ENCODE data around the gene OVCA2. TPM values are rescaled to one million over a fixed set of nuclear protein-coding genes. Genes with fewer than 3 reads are reported as not detected.
A peak's percentile ranks its signal among the peaks of the same experiment; 100 is the strongest.

The OVCA2 gene
- total RNA-seq, 1 experiment from 2014 or later = 50.2 TPM

DNA sequence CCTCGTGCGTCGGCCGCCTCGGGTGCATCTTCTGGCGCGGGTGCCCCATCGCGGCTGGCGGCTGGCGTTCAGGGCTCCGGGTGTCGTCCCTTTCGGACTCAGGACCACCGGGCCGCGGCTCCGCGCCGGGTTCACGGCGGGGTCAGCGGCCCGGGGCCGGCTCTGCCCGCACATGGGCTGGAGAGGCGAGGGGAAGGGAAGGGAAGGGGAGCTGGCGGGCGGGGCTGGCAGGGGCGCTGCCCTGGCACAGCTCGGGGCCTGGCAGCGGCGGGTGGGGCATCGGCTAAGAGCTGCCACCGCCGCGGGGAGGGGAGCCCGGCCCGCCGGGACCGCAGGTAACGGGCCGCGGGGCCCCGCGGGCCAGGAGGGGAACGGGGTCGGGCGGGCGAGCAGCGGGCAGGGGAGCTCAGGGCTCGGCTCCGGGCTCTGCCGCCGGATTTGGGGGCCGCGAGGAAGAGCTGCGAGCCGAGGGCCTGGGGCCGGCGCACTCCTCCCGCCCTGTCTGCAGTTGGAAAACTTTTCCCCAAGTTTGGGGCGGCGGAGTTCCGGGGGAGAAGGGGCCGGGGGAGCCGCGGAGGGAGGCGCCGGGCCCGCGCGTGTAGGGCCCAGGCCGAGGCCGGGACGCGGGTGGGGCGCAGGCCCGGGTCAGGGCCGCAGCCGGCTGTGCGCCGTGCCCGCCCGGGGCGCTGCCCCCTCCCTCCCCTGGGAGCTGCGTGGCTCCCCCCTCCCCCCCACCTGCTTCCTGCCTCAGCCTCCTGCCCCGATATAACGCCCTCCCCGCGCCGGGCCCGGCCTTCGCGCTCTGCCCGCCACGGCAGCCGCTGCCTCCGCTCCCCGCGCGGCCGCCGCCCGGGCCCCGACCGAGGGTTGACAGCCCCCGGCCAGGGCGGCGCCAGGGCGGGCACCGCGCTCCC, 13.7 kb downstream of the OVCA2 start:
- Histone ChIP-seq H3K27ac (ENCODE audit: low read length) (no peak overlapping the region), H3K9me2 (replicated peaks; ENCODE audit: insufficient read depth, low read length) (no peaks in the 10 kb centered on the region), H3K9ac (ENCODE audit: low read length) (peak overlapping the region; percentile 66), H3K36me3 (ENCODE audit: insufficient read depth, low read length) (no peaks in the 10 kb centered on the region; the same call in 1 of the 2 replicates), H3K9me3 (ENCODE audit: low read length) (no peaks in the 10 kb centered on the region), H3K4me2 (ENCODE audit: low read depth, low read length, poor library complexity, severe bottlenecking) (peak overlapping the region; percentile 98), H3K4me1 (ENCODE audit: low read length) (peaks cover 50% of the 10 kb centered on the region), H4K20me1 (ENCODE audit: insufficient read depth, low read depth, low read length) (peaks cover 24% of the 10 kb centered on the region; the same call in 1 of the 2 replicates), H3K79me2 (ENCODE audit: low read length) (no peaks in the 10 kb centered on the region), H3K27me3 (ENCODE audit: low read length) (no peaks in the 10 kb centered on the region), H3K4me3 (ENCODE audit: low read length) (peak overlapping the region; percentile 85), H2AFZ (ENCODE audit: low read length) (no peak overlapping the region; the same call in 1 of the 2 replicates)
- peak; percentile 71 for DNase-seq

DNA sequence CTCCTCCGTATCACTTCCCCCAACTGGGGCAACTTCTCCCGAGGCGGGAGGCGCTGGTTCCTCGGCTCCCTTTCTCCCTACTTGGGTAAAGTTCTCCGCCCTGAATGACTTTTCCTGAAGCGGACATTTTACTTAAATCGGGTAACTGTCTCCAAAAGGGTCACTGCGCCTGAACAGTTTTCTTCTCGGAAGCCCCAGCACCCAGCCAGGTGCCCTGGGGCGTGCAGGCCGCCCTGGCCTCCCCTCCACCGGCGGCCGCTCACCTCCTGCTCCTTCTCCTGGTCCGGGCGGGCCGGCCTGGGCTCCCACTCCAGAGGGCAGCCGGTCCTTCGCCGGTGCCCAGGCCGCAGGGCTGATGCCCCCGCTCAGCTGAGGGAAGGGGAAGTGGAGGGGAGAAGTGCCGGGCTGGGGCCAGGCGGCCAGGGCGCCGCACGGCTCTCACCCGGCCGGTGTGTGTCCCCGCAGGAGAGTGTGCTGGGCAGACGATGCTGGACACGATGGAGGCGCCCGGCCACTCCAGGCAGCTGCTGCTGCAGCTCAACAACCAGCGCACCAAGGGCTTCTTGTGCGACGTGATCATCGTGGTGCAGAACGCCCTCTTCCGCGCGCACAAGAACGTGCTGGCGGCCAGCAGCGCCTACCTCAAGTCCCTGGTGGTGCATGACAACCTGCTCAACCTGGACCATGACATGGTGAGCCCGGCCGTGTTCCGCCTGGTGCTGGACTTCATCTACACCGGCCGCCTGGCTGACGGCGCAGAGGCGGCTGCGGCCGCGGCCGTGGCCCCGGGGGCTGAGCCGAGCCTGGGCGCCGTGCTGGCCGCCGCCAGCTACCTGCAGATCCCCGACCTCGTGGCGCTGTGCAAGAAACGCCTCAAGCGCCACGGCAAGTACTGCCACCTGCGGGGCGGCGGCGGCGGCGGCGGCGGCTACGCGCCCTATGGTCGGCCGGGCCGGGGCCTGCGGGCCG, 14.7 kb downstream of the OVCA2 start:
- no peak overlapping the region for H3K27ac ChIP-seq (ENCODE audit: low read length)

DNA sequence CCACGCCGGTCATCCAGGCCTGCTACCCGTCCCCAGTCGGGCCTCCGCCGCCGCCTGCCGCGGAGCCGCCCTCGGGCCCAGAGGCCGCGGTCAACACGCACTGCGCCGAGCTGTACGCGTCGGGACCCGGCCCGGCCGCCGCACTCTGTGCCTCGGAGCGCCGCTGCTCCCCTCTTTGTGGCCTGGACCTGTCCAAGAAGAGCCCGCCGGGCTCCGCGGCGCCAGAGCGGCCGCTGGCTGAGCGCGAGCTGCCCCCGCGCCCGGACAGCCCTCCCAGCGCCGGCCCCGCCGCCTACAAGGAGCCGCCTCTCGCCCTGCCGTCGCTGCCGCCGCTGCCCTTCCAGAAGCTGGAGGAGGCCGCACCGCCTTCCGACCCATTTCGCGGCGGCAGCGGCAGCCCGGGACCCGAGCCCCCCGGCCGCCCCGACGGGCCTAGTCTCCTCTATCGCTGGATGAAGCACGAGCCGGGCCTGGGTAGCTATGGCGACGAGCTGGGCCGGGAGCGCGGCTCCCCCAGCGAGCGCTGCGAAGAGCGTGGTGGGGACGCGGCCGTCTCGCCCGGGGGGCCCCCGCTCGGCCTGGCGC, 15.4 kb downstream of the OVCA2 start:
- Histone ChIP-seq H3K79me2 (ENCODE audit: low read length) (no peaks in the 10 kb centered on the region), H3K36me3 (ENCODE audit: insufficient read depth, low read length) (no peaks in the 10 kb centered on the region; the same call in 1 of the 2 replicates), H3K4me2 (ENCODE audit: low read depth, low read length, poor library complexity, severe bottlenecking) (no peak overlapping the region), H2AFZ (ENCODE audit: low read length) (no peak overlapping the region), H3K27me3 (ENCODE audit: low read length) (no peaks in the 10 kb centered on the region), H3K9me3 (ENCODE audit: low read length) (no peaks in the 10 kb centered on the region), H4K20me1 (ENCODE audit: insufficient read depth, low read depth, low read length) (peaks cover 25% of the 10 kb centered on the region; the same call in 1 of the 2 replicates), H3K4me1 (ENCODE audit: low read length) (peaks cover 40% of the 10 kb centered on the region), H3K9me2 (replicated peaks; ENCODE audit: insufficient read depth, low read length) (no peaks in the 10 kb centered on the region), H3K4me3 (ENCODE audit: low read length) (no peak overlapping the region), H3K9ac (ENCODE audit: low read length) (no peak overlapping the region), H3K27ac (ENCODE audit: low read length) (no peak overlapping the region)
- DNase-seq = no peak

More for the DNA sequence above, 14.7 kb downstream of the OVCA2 start:
- H3K36me3 ChIP-seq (ENCODE audit: insufficient read depth, low read length) = no peaks in the 10 kb centered on the region; the same call in 1 of the 2 replicates
- H4K20me1 ChIP-seq (ENCODE audit: insufficient read depth, low read depth, low read length) = peaks cover 25% of the 10 kb centered on the region; the same call in 1 of the 2 replicates
- H3K9me2 ChIP-seq (replicated peaks; ENCODE audit: insufficient read depth, low read length) = no peaks in the 10 kb centered on the region
- H3K4me2 ChIP-seq (ENCODE audit: low read depth, low read length, poor library complexity, severe bottlenecking) = peak overlapping the region; percentile 98
- DNase-seq = peak; percentile 57
- H2AFZ ChIP-seq (ENCODE audit: low read length) = no peak overlapping the region
- no peaks in the 10 kb centered on the region for H3K79me2 ChIP-seq (ENCODE audit: low read length)
- peak overlapping the region; percentile 66 for H3K9ac ChIP-seq (ENCODE audit: low read length)
- no peaks in the 10 kb centered on the region for H3K27me3 ChIP-seq (ENCODE audit: low read length)
- H3K4me1 ChIP-seq (ENCODE audit: low read length) = peaks cover 40% of the 10 kb centered on the region
- H3K4me3 ChIP-seq (ENCODE audit: low read length) = peak overlapping the region; percentile 58; the same call in 1 of the 2 replicates
- no peaks in the 10 kb centered on the region for H3K9me3 ChIP-seq (ENCODE audit: low read length)

DNA sequence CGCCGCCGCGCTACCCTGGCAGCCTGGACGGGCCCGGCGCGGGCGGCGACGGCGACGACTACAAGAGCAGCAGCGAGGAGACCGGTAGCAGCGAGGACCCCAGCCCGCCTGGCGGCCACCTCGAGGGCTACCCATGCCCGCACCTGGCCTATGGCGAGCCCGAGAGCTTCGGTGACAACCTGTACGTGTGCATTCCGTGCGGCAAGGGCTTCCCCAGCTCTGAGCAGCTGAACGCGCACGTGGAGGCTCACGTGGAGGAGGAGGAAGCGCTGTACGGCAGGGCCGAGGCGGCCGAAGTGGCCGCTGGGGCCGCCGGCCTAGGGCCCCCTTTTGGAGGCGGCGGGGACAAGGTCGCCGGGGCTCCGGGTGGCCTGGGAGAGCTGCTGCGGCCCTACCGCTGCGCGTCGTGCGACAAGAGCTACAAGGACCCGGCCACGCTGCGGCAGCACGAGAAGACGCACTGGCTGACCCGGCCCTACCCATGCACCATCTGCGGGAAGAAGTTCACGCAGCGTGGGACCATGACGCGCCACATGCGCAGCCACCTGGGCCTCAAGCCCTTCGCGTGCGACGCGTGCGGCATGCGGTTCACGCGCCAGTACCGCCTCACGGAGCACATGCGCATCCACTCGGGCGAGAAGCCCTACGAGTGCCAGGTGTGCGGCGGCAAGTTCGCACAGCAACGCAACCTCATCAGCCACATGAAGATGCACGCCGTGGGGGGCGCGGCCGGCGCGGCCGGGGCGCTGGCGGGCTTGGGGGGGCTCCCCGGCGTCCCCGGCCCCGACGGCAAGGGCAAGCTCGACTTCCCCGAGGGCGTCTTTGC, 16.2 kb downstream of the OVCA2 start:
- Histone ChIP-seq H3K79me2 (ENCODE audit: low read length) (no peaks in the 10 kb centered on the region), H3K4me1 (ENCODE audit: low read length) (peaks cover 46% of the 10 kb centered on the region), H3K36me3 (ENCODE audit: insufficient read depth, low read length) (no peaks in the 10 kb centered on the region; the same call in 1 of the 2 replicates), H3K9me2 (replicated peaks; ENCODE audit: insufficient read depth, low read length) (no peaks in the 10 kb centered on the region), H3K9ac (ENCODE audit: low read length) (no peak overlapping the region), H4K20me1 (ENCODE audit: insufficient read depth, low read depth, low read length) (peaks cover 25% of the 10 kb centered on the region; the same call in 1 of the 2 replicates), H2AFZ (ENCODE audit: low read length) (no peak overlapping the region), H3K4me3 (ENCODE audit: low read length) (no peak overlapping the region), H3K9me3 (ENCODE audit: low read length) (no peaks in the 10 kb centered on the region), H3K4me2 (ENCODE audit: low read depth, low read length, poor library complexity, severe bottlenecking) (peak overlapping the region; percentile 75), H3K27me3 (ENCODE audit: low read length) (no peaks in the 10 kb centered on the region), H3K27ac (ENCODE audit: low read length) (no peak overlapping the region)
- no peak for DNase-seq

DNA sequence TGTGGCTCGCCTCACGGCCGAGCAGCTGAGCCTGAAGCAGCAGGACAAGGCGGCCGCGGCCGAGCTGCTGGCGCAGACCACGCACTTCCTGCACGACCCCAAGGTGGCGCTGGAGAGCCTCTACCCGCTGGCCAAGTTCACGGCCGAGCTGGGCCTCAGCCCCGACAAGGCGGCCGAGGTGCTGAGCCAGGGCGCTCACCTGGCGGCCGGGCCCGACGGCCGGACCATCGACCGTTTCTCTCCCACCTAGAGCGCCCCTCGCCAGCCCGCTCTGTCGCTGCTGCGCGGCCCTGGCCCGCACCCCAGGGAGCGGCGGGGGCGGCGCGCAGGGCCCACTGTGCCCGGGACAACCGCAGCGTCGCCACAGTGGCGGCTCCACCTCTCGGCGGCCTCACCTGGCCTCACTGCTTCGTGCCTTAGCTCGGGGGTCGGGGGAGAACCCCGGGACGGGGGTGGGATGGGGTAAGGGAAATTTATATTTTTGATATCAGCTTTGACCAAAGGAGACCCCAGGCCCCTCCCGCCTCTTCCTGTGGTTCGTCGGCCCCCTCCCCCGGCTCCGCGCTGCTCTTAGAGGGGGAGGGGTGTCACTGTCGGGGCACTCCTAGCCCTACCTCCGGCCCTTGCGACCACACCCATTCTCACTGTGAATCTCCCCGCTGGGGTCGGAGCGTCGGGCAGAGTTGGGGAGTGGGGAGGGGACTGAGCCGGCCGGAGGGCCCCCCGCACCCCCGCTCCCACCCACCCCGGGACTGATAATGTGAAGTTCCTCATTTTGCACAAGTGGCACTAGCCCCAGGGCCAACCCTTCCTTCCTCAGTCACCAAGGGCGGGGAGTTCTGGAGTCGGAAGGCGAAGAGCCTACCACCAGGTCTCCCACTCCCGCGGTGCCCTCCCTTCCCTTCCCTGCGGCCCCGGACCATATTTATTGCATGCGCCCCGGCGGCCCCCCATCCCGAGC, 17.0 kb downstream of the OVCA2 start:
- Histone ChIP-seq H3K4me1 (ENCODE audit: low read length) (peaks cover 50% of the 10 kb centered on the region), H3K9me2 (replicated peaks; ENCODE audit: insufficient read depth, low read length) (no peaks in the 10 kb centered on the region), H3K9ac (ENCODE audit: low read length) (peak overlapping the region; percentile 47; the same call in 1 of the 2 replicates), H2AFZ (ENCODE audit: low read length) (no peak overlapping the region; the same call in 1 of the 2 replicates), H3K4me3 (ENCODE audit: low read length) (peak overlapping the region; percentile 56; the same call in 1 of the 2 replicates), H3K4me2 (ENCODE audit: low read depth, low read length, poor library complexity, severe bottlenecking) (peak overlapping the region; percentile 75), H3K9me3 (ENCODE audit: low read length) (no peaks in the 10 kb centered on the region), H4K20me1 (ENCODE audit: insufficient read depth, low read depth, low read length) (peaks cover 31% of the 10 kb centered on the region; the same call in 1 of the 2 replicates), H3K27ac (ENCODE audit: low read length) (no peak overlapping the region), H3K79me2 (ENCODE audit: low read length) (no peaks in the 10 kb centered on the region), H3K27me3 (ENCODE audit: low read length) (no peaks in the 10 kb centered on the region), H3K36me3 (ENCODE audit: insufficient read depth, low read length) (no peaks in the 10 kb centered on the region; the same call in 1 of the 2 replicates)
- peak; percentile 92 for DNase-seq

DNA sequence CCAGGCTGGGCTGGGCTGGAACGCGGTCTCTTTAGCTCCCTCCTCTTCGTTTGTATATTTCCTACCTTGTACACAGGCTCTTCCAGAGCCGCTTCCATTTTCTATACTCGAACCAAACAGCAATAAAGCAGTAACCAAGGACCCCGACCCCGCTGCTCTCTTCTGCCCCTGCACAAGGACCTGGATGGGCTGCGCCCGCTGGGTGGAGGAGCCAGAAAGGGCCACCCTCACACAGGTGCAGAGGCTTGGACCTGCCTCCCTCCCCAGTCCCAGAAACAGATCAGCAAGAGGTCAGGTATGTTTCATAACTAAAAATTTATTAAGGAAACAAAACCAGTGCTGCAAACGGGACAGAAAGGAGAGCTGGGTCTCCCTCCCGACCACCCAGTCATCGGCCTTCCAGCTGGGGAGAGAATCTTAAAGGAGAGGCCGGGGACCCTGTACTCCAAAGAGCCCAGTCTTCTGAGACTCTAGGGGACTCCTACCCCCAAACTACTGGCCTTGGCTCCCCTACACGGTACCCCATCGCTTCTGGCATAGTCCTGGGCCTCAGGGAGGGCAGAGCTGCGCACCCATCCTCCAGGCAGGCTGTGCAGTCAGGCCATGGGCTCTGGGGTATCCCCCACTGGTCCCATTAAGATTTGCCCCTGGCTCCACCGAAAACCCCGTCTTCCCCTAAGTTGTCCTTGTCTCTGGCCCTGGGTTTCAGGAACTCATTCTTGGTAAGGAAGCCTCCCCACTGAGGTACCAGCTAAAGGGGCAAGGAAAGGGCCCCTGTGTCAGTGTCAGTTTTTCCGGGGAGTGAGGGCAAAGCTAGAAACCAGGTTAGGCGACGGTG, 17.9 kb downstream of the OVCA2 start:
- DNase-seq = no peak
- Histone ChIP-seq H3K9ac (ENCODE audit: low read length) (no peak overlapping the region), H3K4me1 (ENCODE audit: low read length) (peaks cover 50% of the 10 kb centered on the region), H3K9me2 (replicated peaks; ENCODE audit: insufficient read depth, low read length) (no peaks in the 10 kb centered on the region), H3K79me2 (ENCODE audit: low read length) (no peaks in the 10 kb centered on the region), H3K4me2 (ENCODE audit: low read depth, low read length, poor library complexity, severe bottlenecking) (peak overlapping the region; percentile 75), H4K20me1 (ENCODE audit: insufficient read depth, low read depth, low read length) (peaks cover 31% of the 10 kb centered on the region; the same call in 1 of the 2 replicates), H3K27me3 (ENCODE audit: low read length) (no peaks in the 10 kb centered on the region), H2AFZ (ENCODE audit: low read length) (no peak overlapping the region), H3K36me3 (ENCODE audit: insufficient read depth, low read length) (no peaks in the 10 kb centered on the region; the same call in 1 of the 2 replicates), H3K27ac (ENCODE audit: low read length) (no peak overlapping the region), H3K9me3 (ENCODE audit: low read length) (no peaks in the 10 kb centered on the region), H3K4me3 (ENCODE audit: low read length) (no peak overlapping the region)
